Gastrocnemius medialis (tissue), 4 donors: ENCODE results near the gene IFT88. TPM values are rescaled to one million over a fixed set of nuclear protein-coding genes. Genes with fewer than 3 reads are reported as not detected.
A peak's percentile ranks its signal among the peaks of the same experiment; 100 is the strongest.

Experiments
- ATAC-seq, 2 donors: fragments of 150-250 bp; one replicate each; pipeline ENCODE4 v1.9.1; 2016
- DNase-seq, 2 donors: peaks; one replicate each; pipeline ENCODE4 v3.0.0-alpha.2; 2019
- H3K27ac ChIP-seq, 4 donors: fragments of 200-600 bp; sonication (generic); 1 replicate in 1 of 4; 2 replicates in 3 of 4; pipeline ENCODE4 v1.5.1; 2016 to 2018; ENCODE audit warnings: mild to moderate bottlenecking in 2 of 4, moderate library complexity in 1 of 4
- H3K27me3 ChIP-seq, 3 donors: fragments of 200-600 bp; sonication (generic) in 2 of 3; 1 replicate in 1 of 3; 2 replicates in 2 of 3; pipeline versions ENCODE4 v1.5.1 to v1.6.0; 2016 to 2019; ENCODE audit warnings: mild to moderate bottlenecking in 1 of 3, moderate library complexity in 1 of 3
- H3K36me3 ChIP-seq, 2 donors: fragments of 200-600 bp; sonication (generic) in 1 of 2; one replicate each; pipeline ENCODE4 v1.5.1; 2017 to 2018
- H3K4me1 ChIP-seq, 2 donors: fragments of 200-600 bp; sonication (generic) in 1 of 2; one replicate each; pipeline ENCODE4 v1.5.1; 2016 to 2017; ENCODE audit warnings: mild to moderate bottlenecking in 2 of 2
- H3K4me3 ChIP-seq, 4 donors: fragments of 200-600 bp; sonication (generic) in 3 of 4; 1 replicate in 1 of 4; 2 replicates in 3 of 4; pipeline ENCODE4 v1.5.1; 2016 to 2019; ENCODE audit warnings: mild to moderate bottlenecking in 2 of 4
- H3K9me3 ChIP-seq, 3 donors: fragments of 200-600 bp; sonication (generic) in 2 of 3; 1 replicate in 1 of 3; 2 replicates in 2 of 3; pipeline ENCODE4 v1.5.1; 2016 to 2019
- CTCF ChIP-seq, 5 experiments: fragments of 450-650 bp in 3 of 5; fragments of 200-600 bp in 2 of 5; sonication (generic) in 2 of 5; IDR thresholded peaks in 4 of 5; conservative IDR thresholded peaks in 1 of 5; 1 replicate in 4 of 5; 2 replicates in 1 of 5; pipeline ENCODE4 v1.5.1; 2016 to 2019; ENCODE audit warnings: antibody characterized with exemption in 5 of 5, mild to moderate bottlenecking in 3 of 5, moderate library complexity in 3 of 5
- POLR2A ChIP-seq, 2 donors: fragments of 450-650 bp; IDR thresholded peaks; one replicate each; pipeline ENCODE4 v1.6.1; 2017; ENCODE audit warnings: antibody characterized with exemption in 2 of 2, mild to moderate bottlenecking in 2 of 2, moderate library complexity in 2 of 2
- in situ Hi-C, 4 donors: fragments of 200-750 bp; cut with MboI; loops; one replicate each; pipeline versions ENCODE4 v1.15.0 to v1.8.0; 2017; ENCODE audit warnings: low sequenced_read_pairs in 4 of 4
- intact Hi-C: fragments of 100-400 bp; cut with DNase I; formaldehyde crosslinking; loops from one replicate; pipeline ENCODE4 v1.15.1; 2023; ENCODE audit warnings: low total_unique reads
- total RNA-seq, 4 donors: library from RNA; depleted of rRNA; stranded (reverse); fragments of >200 nt; gene quantifications; one replicate each; pipeline versions ENCODE4 v1.1.0 to v1.2.3, GENCODE V29; 2016

IFT88 gene
- total RNA-seq, 4 donors from 2014 or later: 3.5 to 9.4 (median 4.5) TPM

GRCh38 chr13:20721058-20721453, 154.1 kb downstream of the IFT88 start:
- in situ Hi-C loops (loop anchor here in 1 of 4 donors (25.0 kb wide), 1 partner anchor 216 kb away; no protein-coding TSS in a partner anchor), intact Hi-C loops (no loop called here)
- Histone ChIP-seq H3K27me3 (no peaks in the 10 kb centered on the region), H3K36me3 (no peaks in the 10 kb centered on the region), H3K4me1 (peaks cover 39 to 47% of the 10 kb centered on the region in 2 donors), H3K4me3 (peak overlapping the region in 3 of 4 donors; percentile 38 to 60 (median 60)), H3K27ac (peak overlapping the region; percentile 80 to 89 (median 88)), H3K9me3 (no peaks in the 10 kb centered on the region)
- TF ChIP-seq CTCF (IDR thresholded peaks at IDR 0.05 in 4 of 5, conservative IDR thresholded peaks at IDR 0.05 in 1 of 5) (no peak), POLR2A (IDR thresholded peaks at IDR 0.05) (no peak)
- ATAC-seq: no peak
- no peak for DNase-seq

GRCh38 chr13:20721454-20722357, 154.7 kb downstream of the IFT88 start:
- peak; percentile 60 to 61 for DNase-seq
- H3K4me3 ChIP-seq: peak overlapping the region; percentile 34 to 60 (median 49)
- H3K27ac ChIP-seq: peak overlapping the region; percentile 80 to 89 (median 88)
- peaks cover 33 to 47% of the 10 kb centered on the region in 2 donors for H3K4me1 ChIP-seq
- intact Hi-C loops (no loop called here), in situ Hi-C loops (loop anchor here in 1 of 4 donors (25.0 kb wide), 1 partner anchor 216 kb away; no protein-coding TSS in a partner anchor)
- H3K36me3 ChIP-seq: no peaks in the 10 kb centered on the region
- no peaks in the 10 kb centered on the region for H3K9me3 ChIP-seq
- no peaks in the 10 kb centered on the region for H3K27me3 ChIP-seq
- TF ChIP-seq POLR2A (IDR thresholded peaks at IDR 0.05) (no peak), CTCF (IDR thresholded peaks at IDR 0.05 in 4 of 5, conservative IDR thresholded peaks at IDR 0.05 in 1 of 5) (no peak)
- ATAC-seq: peak; percentile 9 to 13

- DNase-seq: no peak
- ATAC-seq: no peak
- TF ChIP-seq POLR2A (IDR thresholded peaks at IDR 0.05) (no peak), CTCF (IDR thresholded peaks at IDR 0.05 in 4 of 5, conservative IDR thresholded peaks at IDR 0.05 in 1 of 5) (no peak)
- Histone ChIP-seq H3K27ac (peak overlapping the region in 3 of 4 donors; percentile 44 to 77 (median 72)), H3K9me3 (no peaks in the 10 kb centered on the region), H3K4me3 (no peak overlapping the region), H3K27me3 (no peaks in the 10 kb centered on the region), H3K36me3 (peaks cover 0 to 7% of the 10 kb centered on the region in 2 donors), H3K4me1 (peaks cover 12 to 16% of the 10 kb centered on the region in 2 donors)
- intact Hi-C loops: no loop called here
- in situ Hi-C loops: no loop called here
These were observed 160.9 kb downstream of the IFT88 start for GRCh38 chr13:20727856-20728255.

GRCh38 chr13:20728579-20729311, 161.8 kb downstream of the IFT88 start:
- Histone ChIP-seq H3K27ac (peak overlapping the region; percentile 44 to 77 (median 62)), H3K36me3 (peaks cover 0 to 7% of the 10 kb centered on the region in 2 donors), H3K4me3 (no peak overlapping the region), H3K9me3 (no peaks in the 10 kb centered on the region), H3K4me1 (peaks cover 12 to 16% of the 10 kb centered on the region in 2 donors), H3K27me3 (no peaks in the 10 kb centered on the region)
- in situ Hi-C loops: no loop called here
- ATAC-seq (peak; percentile 77 to 84), DNase-seq (peak in 1 of 2 donors; percentile 53)
- TF ChIP-seq POLR2A (IDR thresholded peaks at IDR 0.05): no peak
- no peak for TF ChIP-seq CTCF (IDR thresholded peaks at IDR 0.05 in 4 of 5, conservative IDR thresholded peaks at IDR 0.05 in 1 of 5)
- intact Hi-C loops: no loop called here
